Measurements from ENCODE around the gene NUP85. TPM values are rescaled to one million over a fixed set of nuclear protein-coding genes. Genes with fewer than 3 reads are reported as not detected.
A peak's percentile ranks its signal among the peaks of the same experiment; 100 is the strongest.

The NUP85 gene
- polyA plus RNA-seq, 1 experiment, result 31.5 TPM

DNA sequence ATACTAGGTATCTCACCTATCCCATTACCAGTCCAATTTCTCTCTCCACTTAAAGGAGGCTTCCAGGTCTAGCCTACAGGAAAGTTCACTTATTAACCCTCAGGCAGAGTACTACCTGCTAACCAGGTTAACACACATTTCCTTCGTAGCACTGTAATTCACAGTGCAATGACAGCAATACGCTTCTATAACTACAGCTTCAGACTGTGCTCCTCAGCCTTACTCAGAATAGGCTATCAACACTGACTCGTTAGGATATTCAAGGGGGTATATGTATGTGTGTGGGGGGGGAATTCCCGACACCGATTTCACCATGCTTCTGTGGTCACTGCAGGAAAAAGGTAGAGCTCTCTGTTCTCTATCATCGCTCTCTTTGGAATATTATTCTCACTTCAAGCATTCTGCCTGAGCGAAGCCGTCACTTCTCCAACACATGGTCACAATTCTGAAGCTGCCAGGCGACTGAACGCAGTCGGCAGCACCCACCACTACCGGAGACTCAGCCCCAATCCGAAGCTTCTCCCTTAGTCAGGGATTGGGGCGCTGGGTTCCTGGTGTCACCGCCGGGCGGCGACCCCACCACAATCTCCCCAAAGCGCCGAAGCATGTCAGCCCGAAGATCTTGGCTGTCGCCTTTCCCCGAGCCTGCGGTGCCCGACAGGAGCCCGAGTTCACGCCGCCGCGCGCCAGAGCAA lies 55.3 kb downstream of the NUP85 start:
- Histone ChIP-seq H3K27ac (ENCODE audit: low read depth, low read length) (peak overlapping the region; percentile 98), H3K9me3 (ENCODE audit: control insufficient read depth, insufficient read depth, low read length) (no peaks in the 10 kb centered on the region; the same call in 1 of the 2 replicates), H3K27me3 (ENCODE audit: control insufficient read depth, insufficient read depth, low read length) (no peaks in the 10 kb centered on the region), H3K4me3 (ENCODE audit: low read depth, low read length) (peak overlapping the region; percentile 95)
- TF ChIP-seq, protein P1, sequence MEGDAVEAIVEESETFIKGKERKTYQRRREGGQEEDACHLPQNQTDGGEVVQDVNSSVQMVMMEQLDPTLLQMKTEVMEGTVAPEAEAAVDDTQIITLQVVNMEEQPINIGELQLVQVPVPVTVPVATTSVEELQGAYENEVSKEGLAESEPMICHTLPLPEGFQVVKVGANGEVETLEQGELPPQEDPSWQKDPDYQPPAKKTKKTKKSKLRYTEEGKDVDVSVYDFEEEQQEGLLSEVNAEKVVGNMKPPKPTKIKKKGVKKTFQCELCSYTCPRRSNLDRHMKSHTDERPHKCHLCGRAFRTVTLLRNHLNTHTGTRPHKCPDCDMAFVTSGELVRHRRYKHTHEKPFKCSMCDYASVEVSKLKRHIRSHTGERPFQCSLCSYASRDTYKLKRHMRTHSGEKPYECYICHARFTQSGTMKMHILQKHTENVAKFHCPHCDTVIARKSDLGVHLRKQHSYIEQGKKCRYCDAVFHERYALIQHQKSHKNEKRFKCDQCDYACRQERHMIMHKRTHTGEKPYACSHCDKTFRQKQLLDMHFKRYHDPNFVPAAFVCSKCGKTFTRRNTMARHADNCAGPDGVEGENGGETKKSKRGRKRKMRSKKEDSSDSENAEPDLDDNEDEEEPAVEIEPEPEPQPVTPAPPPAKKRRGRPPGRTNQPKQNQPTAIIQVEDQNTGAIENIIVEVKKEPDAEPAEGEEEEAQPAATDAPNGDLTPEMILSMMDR (IDR thresholded peaks at IDR 0.05; ENCODE audit: low read depth, low read length), result no peak
- no peak for DNase-seq (ENCODE audit: low read depth, low spot score)
- ChIA-PET POLR2A (interaction anchor here (0.5 to 1.7 kb wide), 9 partner anchors 11 to 257 kb away, joined by 3 to 29 read pairs (median 5); partner anchors contain the start of genes MIF4GD, NUP85 and SLC25A19), CTCF (interaction anchor here (0.5 to 5.4 kb wide), 9 partner anchors 11 to 201 kb away, joined by 3 to 70 read pairs (median 5); partner anchors contain the start of gene MIF4GD)

DNA sequence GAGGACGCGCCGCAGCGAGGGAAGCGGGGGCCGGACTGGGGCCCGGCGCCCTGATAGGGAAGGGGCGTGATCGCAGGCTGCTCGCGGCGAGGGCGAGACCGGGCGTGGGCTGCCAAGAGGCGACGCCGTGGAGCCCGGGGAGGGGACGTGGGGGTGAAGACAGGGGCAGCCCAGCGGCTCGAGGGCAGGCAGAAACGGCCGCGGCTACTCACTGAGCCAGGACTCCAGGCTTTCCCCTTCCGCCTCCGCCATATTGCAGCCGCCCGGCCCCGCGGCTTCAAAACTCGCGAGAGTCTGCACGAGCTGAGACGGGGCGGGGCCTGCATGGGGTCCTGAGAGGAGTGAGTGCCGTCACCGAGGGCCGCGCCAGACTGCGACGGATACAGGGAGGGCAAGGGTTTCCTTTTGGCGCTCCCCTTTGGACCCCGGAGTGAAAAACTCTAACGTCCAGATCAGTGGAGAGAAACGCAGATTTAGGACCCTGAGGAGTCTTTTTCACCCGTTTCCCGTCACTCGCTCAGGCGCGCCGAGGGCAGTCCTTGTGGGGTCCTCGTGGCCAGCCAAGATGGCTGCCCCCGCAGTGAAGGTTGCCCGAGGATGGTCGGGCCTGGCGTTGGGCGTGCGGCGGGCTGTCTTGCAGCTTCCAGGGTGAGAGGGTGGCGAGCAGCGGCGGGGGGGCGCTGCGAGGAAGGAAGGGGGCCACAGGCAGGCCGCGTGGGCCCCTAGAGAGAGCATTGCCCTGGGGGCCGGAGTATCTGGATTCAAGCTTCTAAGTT lies 56.0 kb downstream of the NUP85 start, which contains the start of the genes GGA3 and MRPS7:
TSS of gene GGA3 (minus strand) at position 271 of the 776 bp plus-strand sequence. CDS start at position 252, 19 bp downstream.
TSS of gene MRPS7 (plus strand) at position 544 of the 776 bp plus-strand sequence. CDS start at position 566, 22 bp downstream.
- DNase-seq (ENCODE audit: low read depth, low spot score), result peak; percentile 76
- TF ChIP-seq, protein P1 (IDR thresholded peaks at IDR 0.05; ENCODE audit: low read depth, low read length), result no peak
- H3K4me3 ChIP-seq (ENCODE audit: low read depth, low read length), result peak within 1 kb of the TSS; percentile 95
- no peaks in the 10 kb centered on the region; the same call in 1 of the 2 replicates for H3K9me3 ChIP-seq (ENCODE audit: control insufficient read depth, insufficient read depth, low read length)
- POLR2A ChIA-PET, result interaction anchor here (0.6 to 1.8 kb wide), 16 partner anchors 10 to 292 kb away, joined by 3 to 29 read pairs (median 4); partner anchors contain the start of genes GRB2, MIF4GD, NUP85 and SLC25A19
- no peaks in the 10 kb centered on the region for H3K27me3 ChIP-seq (ENCODE audit: control insufficient read depth, insufficient read depth, low read length)
- CTCF ChIA-PET, result interaction anchor here (0.5 to 5.4 kb wide), 8 partner anchors 10 to 164 kb away, joined by 3 to 70 read pairs (median 4); partner anchors contain the start of gene MIF4GD
- peak within 1 kb of the TSS; percentile 98 for H3K27ac ChIP-seq (ENCODE audit: low read depth, low read length)

DNA sequence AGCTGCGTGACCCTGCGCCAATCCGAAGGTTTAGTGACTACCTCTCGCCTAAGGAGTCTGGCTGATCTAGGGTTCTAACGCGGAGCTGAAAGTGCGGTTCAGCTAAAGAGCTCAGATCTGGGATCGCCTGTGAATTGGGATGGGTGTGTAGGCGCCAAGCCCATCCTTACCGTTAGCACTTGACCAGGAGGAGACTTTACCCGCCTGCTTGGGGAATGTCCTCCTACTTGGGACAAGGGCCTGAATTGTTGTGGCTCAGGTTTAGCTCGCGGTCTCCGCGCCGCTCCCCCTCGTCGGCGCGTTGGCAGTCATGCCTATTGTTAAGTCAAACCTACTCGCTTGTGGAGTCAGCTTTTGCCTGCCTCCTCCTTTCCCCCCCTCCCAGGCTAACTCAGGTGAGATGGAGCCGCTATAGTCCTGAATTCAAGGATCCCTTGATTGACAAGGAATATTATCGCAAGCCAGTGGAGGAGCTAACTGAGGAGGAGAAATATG lies 56.7 kb downstream of the NUP85 start:
- peak overlapping the region; percentile 95 for H3K4me3 ChIP-seq (ENCODE audit: low read depth, low read length)
- ChIA-PET POLR2A (interaction anchor here (0.6 to 1.8 kb wide), 12 partner anchors 9 to 292 kb away, joined by 3 to 29 read pairs (median 4); partner anchors contain the start of genes GRB2, MIF4GD, NUP85 and SLC25A19), CTCF (interaction anchor here (0.5 to 5.4 kb wide), 8 partner anchors 9 to 202 kb away, joined by 3 to 70 read pairs (median 4); partner anchors contain the start of gene MIF4GD)
- H3K9me3 ChIP-seq (ENCODE audit: control insufficient read depth, insufficient read depth, low read length), result no peaks in the 10 kb centered on the region; the same call in 1 of the 2 replicates
- TF ChIP-seq, protein P1 (IDR thresholded peaks at IDR 0.05; ENCODE audit: low read depth, low read length), result no peak
- no peaks in the 10 kb centered on the region for H3K27me3 ChIP-seq (ENCODE audit: control insufficient read depth, insufficient read depth, low read length)
- H3K27ac ChIP-seq (ENCODE audit: low read depth, low read length), result peak overlapping the region; percentile 98
- no peak for DNase-seq (ENCODE audit: low read depth, low spot score)

DNA sequence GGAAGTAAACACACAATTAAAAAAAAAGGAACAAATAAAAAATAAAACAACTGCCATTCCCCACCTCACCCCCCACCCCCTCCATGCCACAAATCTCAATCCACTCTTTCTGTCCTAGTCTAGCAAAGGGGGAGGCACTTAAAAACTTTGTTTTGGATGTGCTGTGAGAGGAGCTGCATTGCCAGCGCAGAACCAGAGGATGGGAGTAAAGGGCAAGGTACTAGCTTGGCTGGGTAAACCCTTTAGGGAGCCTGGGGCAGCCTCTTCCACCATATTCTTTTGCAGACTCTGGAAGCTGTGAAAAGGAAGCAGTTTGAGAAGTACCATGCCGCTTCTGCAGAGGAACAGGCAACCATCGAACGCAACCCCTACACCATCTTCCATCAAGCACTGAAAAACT lies 57.6 kb downstream of the NUP85 start:
- ChIA-PET POLR2A (interaction anchor here (0.6 to 1.8 kb wide), 4 partner anchors 31 to 235 kb away, joined by 4 to 10 read pairs (median 4); partner anchors contain the start of gene GRB2), CTCF (interaction anchor here (0.6 to 5.4 kb wide), 6 partner anchors 8 to 203 kb away, joined by 3 to 70 read pairs (median 4); partner anchors contain the start of gene MIF4GD)
- no peaks in the 10 kb centered on the region; the same call in 1 of the 2 replicates for H3K9me3 ChIP-seq (ENCODE audit: control insufficient read depth, insufficient read depth, low read length)
- peak overlapping the region; percentile 95 for H3K4me3 ChIP-seq (ENCODE audit: low read depth, low read length)
- DNase-seq (ENCODE audit: low read depth, low spot score), result no peak
- TF ChIP-seq, protein P1 (IDR thresholded peaks at IDR 0.05; ENCODE audit: low read depth, low read length), result no peak
- no peaks in the 10 kb centered on the region for H3K27me3 ChIP-seq (ENCODE audit: control insufficient read depth, insufficient read depth, low read length)
- no peak overlapping the region for H3K27ac ChIP-seq (ENCODE audit: low read depth, low read length)

Data from AG04450 (cell line).